Anterior cingulate cortex (tissue), 58 donors: Measurements from ENCODE around the gene CPNE4.

Experiments
- DNase-seq, 58 donors: peaks; one replicate each; lab custom pipeline; 2025; lab: John Stamatoyannopoulos, UW

The CPNE4 gene

DNA sequence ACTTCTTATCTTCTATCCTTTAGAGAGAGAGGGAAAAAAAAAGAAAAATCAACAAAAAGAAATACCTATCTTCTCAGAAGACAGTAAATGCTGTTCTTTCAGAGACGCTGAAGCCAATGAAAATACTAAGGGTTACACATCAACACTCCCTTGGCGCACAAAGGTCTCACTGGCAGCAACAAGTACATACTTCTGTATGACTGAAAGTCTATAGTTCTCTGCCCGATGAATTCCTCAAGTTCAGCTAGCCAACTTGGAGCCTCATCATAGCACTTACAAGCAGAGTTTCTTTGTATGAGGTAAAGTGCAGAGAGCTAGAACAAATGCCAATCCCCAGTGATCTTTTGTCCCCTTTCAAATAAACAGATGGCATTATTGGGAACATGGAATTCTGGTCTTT, 62.7 kb downstream of the CPNE4 start:
- DNase-seq, result no peak

DNA sequence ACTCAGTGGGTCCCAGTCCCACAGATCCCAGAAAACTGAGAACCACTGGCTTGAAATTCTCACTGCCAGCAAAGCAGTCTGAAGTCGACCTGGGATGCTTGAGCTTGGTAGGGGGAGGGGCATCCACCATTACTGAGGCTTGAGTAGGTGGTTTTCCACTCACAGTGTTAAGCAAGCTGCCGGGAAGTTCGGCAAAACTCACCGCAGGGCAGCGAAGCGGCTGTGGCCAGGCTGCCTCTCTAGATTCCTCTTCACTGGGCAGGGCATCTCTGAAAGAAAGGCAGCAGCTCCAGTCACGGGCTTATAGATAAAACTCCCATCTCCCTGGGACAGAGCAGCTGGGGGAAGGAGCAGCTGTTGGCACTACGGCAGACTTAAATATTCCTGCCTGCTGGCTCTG, 71.4 kb downstream of the CPNE4 start:
- DNase-seq, result peak in 1 of 58 donors; percentile 2

DNA sequence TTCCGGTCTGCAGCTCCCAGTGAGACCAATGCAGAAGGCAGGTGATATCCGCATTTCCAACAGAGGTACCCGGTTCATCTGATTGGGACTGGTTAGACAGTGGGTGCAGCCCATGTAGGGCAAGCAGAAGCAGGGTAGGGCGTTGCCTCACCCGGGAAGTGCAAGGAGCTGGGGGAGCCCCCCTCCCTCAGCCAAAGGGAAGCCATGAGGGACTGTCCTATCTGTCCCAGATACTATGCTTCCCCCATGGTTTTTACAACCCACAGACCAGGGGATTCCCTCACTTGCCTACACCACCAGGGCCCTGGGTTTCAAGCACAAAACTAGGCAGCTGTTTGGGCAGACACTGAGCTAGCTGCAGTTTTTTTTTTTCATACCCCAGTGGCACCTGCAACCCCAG, 71.8 kb downstream of the CPNE4 start:
- no peak for DNase-seq

DNA sequence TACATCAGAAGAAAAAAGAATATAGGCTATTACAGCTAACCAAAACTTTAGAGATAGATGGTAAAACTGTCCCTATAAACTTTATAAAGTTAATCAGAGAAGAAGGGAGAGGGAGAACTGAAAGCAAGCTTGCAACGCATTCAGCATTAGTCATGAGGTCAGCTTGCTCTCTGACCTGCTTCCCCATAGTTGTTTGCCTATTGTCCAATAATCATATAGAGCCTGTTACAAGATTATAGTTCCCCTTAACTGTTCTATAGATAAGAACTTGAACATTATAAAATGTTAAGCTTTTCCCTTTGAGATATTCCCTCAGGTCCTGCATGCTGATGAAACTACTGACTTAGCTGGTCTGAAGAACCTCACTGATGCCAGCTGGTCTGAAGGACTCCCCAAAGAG, 74.5 kb downstream of the CPNE4 start:
- no peak for DNase-seq

DNA sequence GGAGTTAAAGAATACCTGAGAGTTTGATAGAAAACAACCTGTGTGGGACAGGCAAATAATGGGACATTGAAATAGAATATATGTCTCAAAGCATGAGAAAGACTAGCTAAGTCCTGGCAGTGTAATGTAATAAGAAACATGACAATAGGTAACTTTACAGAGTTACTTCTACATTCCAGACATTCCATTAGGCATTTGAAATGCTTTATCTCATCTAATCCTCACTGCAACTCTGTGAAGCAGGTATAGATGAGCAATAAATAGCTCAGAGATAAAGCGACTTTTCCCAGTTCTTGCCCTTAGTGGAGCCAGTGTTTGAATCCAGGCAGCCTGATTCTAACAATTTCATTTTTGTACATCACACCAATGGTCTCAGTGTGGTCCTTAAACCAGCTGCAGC, 76.8 kb downstream of the CPNE4 start:
- DNase-seq, result no peak

DNA sequence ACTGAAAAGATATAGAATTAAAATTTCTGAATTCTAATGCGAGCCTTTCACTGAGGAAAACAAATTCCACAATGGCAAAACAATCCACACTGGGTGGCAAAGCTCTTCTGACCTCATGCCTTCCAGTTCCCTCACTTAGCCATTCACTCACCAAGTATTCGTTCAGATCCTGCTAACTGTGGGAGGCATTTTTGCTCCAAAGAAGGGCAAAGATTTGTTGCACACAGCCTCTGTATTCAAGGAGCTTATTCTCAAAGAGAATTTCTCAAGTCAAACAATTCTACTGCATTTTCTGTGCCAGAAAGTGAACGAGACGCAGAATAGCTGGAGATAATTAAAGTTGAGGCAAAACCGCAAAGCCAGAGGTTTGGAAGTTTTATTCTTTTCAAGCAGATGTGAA, 77.3 kb downstream of the CPNE4 start:
- DNase-seq, result no peak

DNA sequence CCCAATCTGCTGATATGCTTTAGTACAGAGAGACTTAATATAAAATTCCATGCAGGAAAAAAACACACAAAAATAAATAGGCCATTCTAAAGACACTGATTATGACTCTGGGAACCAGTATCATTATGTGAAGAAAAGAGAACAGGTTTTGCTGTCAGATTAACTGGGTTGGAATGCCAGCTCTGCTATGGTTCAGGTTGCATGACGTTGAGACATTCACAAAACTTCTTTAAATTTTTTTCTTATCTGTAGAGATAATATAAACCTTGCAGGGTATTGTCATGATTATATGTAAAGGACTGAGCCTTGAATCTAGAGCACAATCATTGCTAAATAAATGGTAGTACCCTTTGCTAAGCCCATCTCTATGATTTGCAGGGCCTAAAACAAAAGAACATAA, 86.0 kb downstream of the CPNE4 start:
- no peak for DNase-seq

DNA sequence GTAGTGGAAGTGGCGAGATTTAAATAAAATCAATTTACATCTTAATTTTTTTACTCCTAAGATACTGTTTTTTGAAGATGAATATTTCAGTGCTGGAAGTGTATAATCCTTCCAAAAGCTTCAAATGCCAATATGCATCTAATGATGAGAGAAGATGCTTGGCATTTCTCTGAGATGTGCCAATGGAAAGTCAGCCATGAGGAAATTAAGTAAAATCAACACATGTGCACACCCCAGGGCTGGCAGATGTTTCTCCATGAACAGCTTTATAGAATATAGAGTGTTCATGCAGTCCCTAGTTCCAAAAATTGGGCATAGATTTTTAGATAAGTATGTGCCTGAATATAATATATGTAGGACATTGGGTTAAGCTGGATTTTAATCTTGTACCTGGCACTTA, 90.1 kb downstream of the CPNE4 start:
- DNase-seq, result no peak

DNA sequence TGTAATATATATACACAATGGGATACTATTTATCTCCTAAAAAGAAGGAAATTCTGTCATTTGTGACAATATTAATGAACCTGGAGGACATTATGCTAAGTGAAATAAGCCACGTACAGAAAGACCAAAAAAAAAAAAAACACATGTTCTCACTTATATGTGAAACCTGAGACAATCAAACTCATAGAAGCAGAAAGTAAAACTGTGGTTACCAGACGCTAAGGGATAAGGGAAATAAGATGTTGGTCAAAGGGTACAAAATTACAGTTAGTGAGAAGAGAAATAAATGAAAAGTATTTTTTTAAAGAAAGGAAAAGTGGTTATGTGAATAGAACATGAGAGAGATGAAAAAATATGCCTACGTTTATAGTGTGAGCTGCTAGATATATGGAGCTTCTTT, 101.1 kb downstream of the CPNE4 start:
- DNase-seq, result no peak

DNA sequence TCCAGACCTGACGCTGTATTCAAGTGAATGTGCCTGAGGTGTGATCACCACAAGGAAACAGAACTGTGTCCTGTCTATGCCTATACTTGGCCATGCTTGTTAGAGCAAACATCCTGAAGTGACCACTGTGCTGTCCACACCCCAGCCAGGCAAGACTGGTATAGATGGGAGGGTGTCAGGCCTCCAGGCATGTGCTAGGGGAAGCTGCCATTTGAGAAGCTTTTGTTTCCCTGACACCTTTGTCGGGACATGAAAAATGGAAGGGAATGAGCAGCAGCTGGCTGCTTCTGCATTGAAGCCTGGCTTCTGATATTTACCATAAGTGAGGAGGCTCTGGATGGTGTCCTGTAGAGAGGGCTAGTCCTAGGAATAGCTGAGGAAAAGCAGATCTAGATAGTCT, 106.2 kb downstream of the CPNE4 start:
- no peak for DNase-seq

DNA sequence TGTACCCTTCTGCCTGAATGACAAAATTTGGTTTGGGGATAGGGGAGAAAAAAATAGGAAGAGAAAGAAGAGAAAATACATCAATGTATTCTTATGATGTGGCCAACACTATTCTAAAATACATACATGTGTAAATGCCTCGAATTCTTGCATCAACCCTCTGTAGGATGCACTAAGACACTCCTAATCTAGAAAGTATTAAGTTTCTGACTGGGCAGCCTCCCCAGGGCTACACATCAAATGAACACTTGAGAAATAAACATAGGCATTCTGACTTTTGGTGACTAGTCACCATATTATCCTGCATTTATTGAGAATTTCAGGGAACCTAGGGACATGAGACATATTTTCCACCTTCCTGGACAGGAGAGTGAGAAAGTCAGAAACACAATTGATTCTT, 109.2 kb downstream of the CPNE4 start:
- DNase-seq, result no peak

DNA sequence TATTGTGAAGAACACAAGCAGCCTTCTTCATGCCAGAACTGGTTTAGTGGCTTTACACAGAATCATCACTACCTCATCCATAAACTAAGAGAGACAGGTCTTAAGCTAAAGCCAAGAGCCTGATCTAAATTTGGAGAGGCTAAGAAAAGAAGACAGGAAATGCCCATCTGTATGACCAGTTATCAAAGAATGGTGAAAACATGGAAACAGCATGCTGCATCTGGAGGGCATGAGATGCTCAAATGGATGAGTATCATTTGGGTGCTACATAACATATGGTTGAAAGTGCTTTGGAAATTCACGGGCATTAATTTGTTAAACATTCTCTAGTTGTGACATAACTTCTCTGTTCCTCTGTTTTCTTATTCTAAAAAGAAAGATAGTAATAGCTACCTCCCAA, 112.5 kb downstream of the CPNE4 start:
- DNase-seq, result no peak

DNA sequence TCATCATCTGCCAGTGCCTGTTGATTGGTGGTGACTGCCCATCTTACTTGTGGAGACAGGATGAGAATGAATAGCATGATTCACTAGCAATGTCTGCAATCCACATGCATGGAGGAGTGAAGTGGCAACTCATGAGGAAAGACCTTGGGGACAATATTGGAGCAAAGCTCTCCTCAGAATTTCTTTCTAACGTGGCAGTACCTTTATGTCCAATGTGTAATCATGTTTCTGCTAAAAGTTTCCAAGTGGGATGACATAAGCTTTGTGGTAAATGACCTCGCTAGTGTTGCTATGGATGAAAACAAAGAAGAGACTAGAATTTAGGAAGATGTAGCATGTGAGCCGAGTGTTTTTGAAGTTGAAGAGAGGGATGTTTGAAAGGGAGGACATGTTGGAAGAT, 117.8 kb downstream of the CPNE4 start:
- no peak for DNase-seq

DNA sequence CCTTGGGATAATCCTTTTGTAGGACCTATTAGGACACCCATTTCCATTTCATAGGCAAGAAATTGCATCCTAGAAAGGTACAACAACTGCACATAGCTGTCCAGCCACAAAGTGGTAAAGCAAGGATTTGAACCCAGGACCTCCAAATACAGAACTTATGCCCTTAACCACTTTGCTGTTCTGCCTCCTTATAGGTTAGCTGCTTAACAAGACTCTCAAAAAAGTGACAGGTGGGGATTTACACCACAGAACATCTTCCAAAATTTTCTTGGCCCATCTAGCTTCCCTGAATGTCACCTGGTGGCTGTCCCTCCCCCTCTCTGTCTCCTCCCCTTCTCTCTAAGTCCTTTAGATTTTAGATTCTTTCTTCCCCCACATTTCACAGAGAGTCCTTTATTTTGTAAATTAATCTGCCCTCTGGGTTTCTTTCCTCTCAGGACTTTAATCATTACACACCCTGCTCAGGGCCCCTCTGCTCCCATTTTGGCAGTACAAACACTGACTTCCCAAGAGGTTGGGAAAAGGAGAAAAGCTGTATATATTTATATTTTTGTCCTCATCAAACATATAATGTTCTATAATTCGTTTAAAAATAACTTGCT, 120.6 kb downstream of the CPNE4 start:
- DNase-seq, result no peak

DNA sequence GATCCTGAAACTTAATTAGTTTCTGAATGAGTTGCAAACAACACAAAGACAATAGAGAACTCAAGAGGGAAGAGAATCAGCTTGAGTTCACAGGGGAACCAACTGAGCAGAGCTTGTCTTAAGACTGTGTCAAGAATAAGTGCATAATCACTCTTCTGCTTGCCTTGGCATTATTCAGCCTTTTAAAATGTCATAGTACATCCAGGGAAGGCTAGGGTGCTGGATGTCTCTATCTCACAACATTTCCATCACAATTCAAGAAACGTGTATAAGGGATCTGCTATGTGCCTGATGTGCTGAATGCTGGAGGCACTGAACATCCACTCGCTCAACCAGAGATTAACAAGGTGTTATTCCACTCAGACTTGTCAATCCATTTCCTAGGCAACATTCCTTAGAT, 122.6 kb downstream of the CPNE4 start:
- DNase-seq, result no peak

DNA sequence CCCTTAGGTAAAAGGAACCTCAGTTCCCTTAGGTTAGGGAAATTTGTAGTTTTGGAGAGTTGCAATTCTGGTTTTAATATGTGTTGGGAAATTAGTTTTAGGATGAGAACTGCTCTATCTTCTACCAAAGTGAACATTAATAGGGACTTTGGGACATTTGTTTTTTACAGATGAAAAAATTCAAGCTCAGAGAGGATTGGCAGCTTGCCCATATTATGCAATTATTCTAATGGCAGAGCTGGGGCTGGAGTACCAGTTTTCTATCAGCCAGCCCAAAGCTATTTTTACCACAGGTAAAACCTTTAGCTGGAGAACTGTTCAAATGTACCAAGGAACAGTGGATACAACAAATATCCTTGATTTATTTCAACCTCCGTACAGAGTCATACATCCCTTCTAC, 127.0 kb downstream of the CPNE4 start:
- no peak for DNase-seq

DNA sequence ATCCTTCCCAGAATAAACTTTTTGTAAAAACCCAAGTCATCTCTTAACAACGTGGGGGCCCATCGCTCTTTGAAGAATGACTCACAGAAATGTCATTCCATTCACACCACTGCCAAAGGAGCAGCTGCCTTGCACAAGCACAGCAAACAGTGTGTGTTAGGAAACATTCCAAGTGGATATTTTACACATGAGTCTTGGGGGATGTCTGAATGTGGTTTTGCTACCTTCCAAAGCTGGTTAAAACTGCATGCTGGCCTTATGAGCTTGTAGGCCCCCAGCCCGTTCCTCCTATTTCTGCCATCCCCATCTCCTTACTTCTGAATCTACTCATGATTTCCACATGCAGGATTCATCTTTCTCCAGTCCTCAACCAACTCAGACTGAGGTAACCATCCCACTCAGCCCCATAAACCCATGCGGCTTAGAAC, 130.8 kb downstream of the CPNE4 start:
- DNase-seq, result peak in 4 of 58 donors; percentile 1 to 31 (median 1)

DNA sequence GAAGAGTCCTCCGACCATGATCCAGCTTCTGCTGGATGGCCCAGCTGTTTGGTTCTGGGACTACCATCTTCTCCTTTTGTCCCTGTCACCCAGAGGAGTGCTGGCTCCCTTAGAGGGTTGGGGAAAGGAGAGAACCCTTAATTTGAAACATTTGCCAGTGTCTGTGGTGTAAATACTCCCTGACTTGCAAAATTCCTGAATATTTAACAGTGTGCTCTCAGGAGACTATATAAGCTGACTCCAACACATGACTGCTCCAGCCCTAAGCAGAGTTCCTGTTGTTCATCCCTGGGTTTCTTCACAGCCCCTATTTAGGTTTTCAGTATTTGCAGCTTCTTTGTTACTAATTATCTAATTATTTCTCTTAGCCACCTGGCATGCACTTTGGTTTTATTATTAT, 133.1 kb downstream of the CPNE4 start:
- DNase-seq, result no peak

DNA sequence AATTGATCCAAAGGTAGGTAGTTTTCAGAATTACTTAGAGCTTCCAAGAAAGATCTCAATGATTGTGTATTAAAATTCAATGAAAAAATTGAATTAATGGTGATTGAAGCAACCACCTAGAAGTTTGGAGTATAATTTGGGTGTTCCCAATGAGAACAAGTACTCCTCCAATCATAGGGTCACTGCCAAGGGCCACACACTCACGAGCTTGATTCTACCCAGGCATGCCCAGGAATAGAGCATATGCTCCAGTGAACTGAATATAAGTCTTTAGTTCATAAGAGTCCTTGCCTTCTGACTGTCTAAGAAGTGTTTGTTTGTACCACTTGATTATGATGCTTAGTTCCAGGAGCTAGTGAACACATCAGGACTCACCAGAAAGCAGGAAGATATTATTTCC, 133.9 kb downstream of the CPNE4 start:
- DNase-seq, result no peak

DNA sequence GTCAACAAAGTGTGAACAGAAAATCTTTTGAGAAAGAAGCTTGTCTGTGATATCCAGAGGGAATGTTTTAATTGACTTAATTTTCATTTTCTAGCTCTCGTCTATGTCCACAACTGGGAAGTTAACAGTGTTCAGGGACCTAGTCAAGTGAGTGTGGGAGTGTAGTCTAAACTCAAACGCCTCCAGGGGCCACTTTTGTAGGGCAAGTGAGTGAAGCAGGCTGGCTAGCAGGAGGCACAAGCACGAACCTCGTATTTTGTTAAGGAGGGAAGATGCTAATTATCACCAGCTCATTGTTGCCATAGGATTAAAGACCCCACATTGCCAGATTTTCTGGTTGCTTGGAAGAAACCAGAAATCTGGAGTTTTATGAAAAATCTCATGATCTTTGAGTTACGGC, 135.8 kb downstream of the CPNE4 start:
- DNase-seq, result no peak

DNA sequence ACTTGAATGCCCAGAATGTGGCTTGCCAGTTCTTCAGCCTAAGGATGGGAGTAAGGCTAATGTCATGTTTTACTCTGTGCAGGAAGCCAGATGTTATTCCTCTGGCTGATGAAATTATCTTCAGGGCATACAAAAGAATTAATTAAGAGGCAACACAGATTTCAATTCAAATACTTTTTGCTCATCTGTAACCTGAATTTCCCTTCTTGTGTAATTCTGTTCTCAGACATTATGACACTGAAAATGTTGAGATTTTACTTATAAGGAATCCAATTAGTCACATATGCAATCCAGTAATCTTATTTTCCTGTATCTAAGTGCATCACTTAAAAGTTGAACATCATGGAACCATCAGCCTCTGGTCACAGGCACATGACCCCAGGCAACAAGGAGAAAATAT, 136.5 kb downstream of the CPNE4 start:
- DNase-seq, result no peak

DNA sequence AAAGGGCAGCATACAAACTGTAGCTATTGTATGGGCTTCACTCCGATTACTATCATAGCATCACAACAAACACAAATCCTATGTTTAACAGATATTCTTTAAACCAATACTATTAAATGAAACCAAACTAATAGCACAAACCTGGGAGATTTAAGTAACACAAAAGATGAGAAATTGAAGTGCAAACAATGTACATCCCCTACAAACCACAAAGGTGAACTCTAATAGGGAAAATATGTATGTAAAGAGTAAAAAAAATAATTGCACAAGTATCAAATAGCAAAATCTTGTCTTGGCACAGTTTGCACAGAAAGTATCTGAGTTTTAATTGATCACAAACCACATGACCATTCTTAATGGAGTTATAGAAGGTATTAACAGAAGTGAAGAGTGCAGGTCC, 138.5 kb downstream of the CPNE4 start:
- no peak for DNase-seq

DNA sequence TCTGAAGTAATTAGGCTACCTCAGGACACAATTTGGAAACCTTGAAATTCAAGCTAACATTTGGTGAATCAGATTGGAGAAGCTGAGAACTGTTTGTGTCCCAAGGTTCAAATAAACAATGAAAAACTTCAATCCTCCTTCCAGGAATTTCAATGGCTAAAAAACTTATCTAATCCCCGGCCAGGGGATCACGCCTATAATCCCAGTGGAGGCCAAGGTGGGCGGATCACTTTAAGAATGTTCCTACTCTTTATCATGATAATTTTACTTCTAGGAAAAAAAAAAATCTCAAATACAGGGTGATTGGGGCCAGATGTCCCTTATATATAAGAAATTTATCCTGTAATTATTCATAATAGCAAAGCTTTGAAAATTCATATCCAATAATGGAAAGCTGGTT, 139.0 kb downstream of the CPNE4 start:
- DNase-seq, result no peak
